ENCODE results near the gene CPEB3. TPM values are rescaled to one million over a fixed set of nuclear protein-coding genes. Genes with fewer than 3 reads are reported as not detected.

CPEB3 gene
- total and polyA plus RNA-seq, 2 donors (not counting 3 experiments of a cell fraction or from before 2014, with no cell fraction given), result 0.80 to 2.2 TPM

DNA sequence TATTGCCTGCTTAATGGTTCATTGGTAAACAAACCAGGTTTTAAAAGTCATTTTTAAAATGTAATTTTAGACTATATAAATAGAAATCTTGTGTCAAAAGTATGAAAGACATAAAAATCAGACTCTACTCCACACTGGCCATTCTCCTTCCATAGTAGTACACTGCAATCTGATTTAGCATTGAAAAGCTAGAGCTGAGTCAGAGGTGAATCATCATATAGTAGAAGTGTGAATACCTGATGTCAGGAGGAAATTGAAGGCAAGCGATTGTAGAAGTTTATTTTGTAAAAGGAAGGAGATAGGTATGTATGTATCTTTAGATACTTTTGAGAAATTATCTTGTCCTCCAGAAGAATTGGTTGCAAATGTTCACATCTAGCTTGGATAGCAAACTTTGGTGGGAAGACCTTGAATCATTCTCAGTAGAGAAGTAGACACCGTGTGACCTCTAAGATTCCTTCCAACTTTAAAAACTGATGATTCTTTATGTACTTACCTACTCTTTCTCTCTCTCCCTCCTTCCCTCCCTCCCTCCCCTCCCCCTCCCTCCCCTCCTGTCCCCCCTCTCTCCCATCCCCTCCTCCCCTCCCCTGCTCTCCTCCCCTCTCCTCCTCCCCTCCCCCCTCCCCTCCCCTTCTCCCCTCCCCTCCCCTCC is 279.2 kb downstream of the CPEB3 start:
- Histone ChIP-seq H3K27ac (ENCODE audit: insufficient read depth, low read depth, low read length) (no peak overlapping the region), H3K27me3 (ENCODE audit: control insufficient read depth in 2 of 2, insufficient read depth in 2 of 2, low read length in 2 of 2) (no peaks in the 10 kb centered on the region), H3K36me3 (ENCODE audit: control insufficient read depth in 2 of 2, extremely low read depth in 1 of 2, insufficient read depth in 2 of 2, low read length in 2 of 2) (peaks cover 6 to 7% of the 10 kb centered on the region in 2 experiments), H3K9me3 (replicated peaks; ENCODE audit: control insufficient read depth, insufficient read depth, low read length) (no peaks in the 10 kb centered on the region), H3K4me2 (ENCODE audit: insufficient read depth, low read length) (no peak overlapping the region), H4K20me1 (replicated peaks; ENCODE audit: control insufficient read depth, extremely low read depth, insufficient read depth, low read length) (no peaks in the 10 kb centered on the region), H2AFZ (ENCODE audit: low read depth, low read length) (no peak overlapping the region), H3K4me1 (ENCODE audit: control insufficient read depth, extremely low read depth, insufficient read depth, low read length) (peaks cover 4% of the 10 kb centered on the region), H3K9ac (replicated peaks; ENCODE audit: extremely low read depth, insufficient read depth, low read length) (no peak overlapping the region), H3K79me2 (ENCODE audit: control insufficient read depth, insufficient read depth, low read length) (no peaks in the 10 kb centered on the region), H3K4me3 (replicated peaks in 1 of 3; ENCODE audit: insufficient read depth in 1 of 3, low read depth in 1 of 3, low read length in 3 of 3) (no peak overlapping the region), H3K9me1 (replicated peaks; ENCODE audit: control insufficient read depth, extremely low read depth, insufficient read depth, low read length) (no peaks in the 10 kb centered on the region)
- FAIRE-seq, result peak; percentile 82
- TF ChIP-seq GATA2 (IDR thresholded peaks at IDR 0.05; ENCODE audit: insufficient read depth, insufficient read length, low read depth, low read length) (no peak), FOS (IDR thresholded peaks at IDR 0.05; ENCODE audit: borderline replicate concordance, insufficient read depth, low read length) (peak; percentile 88), JUN (IDR thresholded peaks at IDR 0.05; ENCODE audit: borderline replicate concordance, insufficient read depth, insufficient read length, low read depth) (peak; percentile 72)
- BruUV-seq (replicated peaks), result no TSS peak
- ChIA-PET POLR2A (interaction anchor here (0.6 kb wide), 1 partner anchor 80 kb away, joined by 3 read pairs; no protein-coding TSS in a partner anchor), CTCF (interaction anchor here (1.4 kb wide), 1 partner anchor 422 kb away, joined by 4 read pairs; no protein-coding TSS in a partner anchor)
- peak; percentile 56 for DNase-seq (ENCODE audit: low read depth, low spot score)
- intact Hi-C loops (cut with micrococcal nuclease), result no loop called here
- dilution Hi-C loops (cut with MboI; ENCODE audit: extremely low pct_ligation_motif_present, low sequenced_read_pairs), result no loop called here

GRCh38 chr10:92010047-92010735 is 280.7 kb downstream of the CPEB3 start:
- DNase-seq (ENCODE audit: low read depth, low spot score), result no peak
- FAIRE-seq, result no peak

More at GRCh38 chr10:92010047-92010735, 280.7 kb downstream of the CPEB3 start:
- Histone ChIP-seq H4K20me1 (replicated peaks; ENCODE audit: control insufficient read depth, extremely low read depth, insufficient read depth, low read length) (no peaks in the 10 kb centered on the region), H3K4me1 (ENCODE audit: control insufficient read depth, extremely low read depth, insufficient read depth, low read length) (peaks cover 4% of the 10 kb centered on the region), H3K9me1 (replicated peaks; ENCODE audit: control insufficient read depth, extremely low read depth, insufficient read depth, low read length) (no peaks in the 10 kb centered on the region), H3K27me3 (ENCODE audit: control insufficient read depth in 2 of 2, insufficient read depth in 2 of 2, low read length in 2 of 2) (no peaks in the 10 kb centered on the region), H3K9ac (replicated peaks; ENCODE audit: extremely low read depth, insufficient read depth, low read length) (no peak overlapping the region), H3K27ac (ENCODE audit: insufficient read depth, low read depth, low read length) (no peak overlapping the region), H3K36me3 (ENCODE audit: control insufficient read depth in 2 of 2, extremely low read depth in 1 of 2, insufficient read depth in 2 of 2, low read length in 2 of 2) (peaks cover 3 to 10% of the 10 kb centered on the region in 2 experiments), H3K79me2 (ENCODE audit: control insufficient read depth, insufficient read depth, low read length) (no peaks in the 10 kb centered on the region), H3K4me3 (replicated peaks in 1 of 3; ENCODE audit: insufficient read depth in 1 of 3, low read depth in 1 of 3, low read length in 3 of 3) (no peak overlapping the region), H2AFZ (ENCODE audit: low read depth, low read length) (no peak overlapping the region), H3K9me3 (replicated peaks; ENCODE audit: control insufficient read depth, insufficient read depth, low read length) (no peaks in the 10 kb centered on the region), H3K4me2 (ENCODE audit: insufficient read depth, low read length) (no peak overlapping the region)
- TF ChIP-seq EZH2 (IDR thresholded peaks at IDR 0.05; ENCODE audit: borderline replicate concordance, low read depth, low read length, severe bottlenecking) (no peak), POLR2AphosphoS5 (IDR thresholded peaks at IDR 0.05; ENCODE audit: insufficient read depth, low read depth, low read length) (no peak), JUN (IDR thresholded peaks at IDR 0.05; ENCODE audit: borderline replicate concordance, insufficient read depth, insufficient read length, low read depth) (no peak), FOS (IDR thresholded peaks at IDR 0.05; ENCODE audit: borderline replicate concordance, insufficient read depth, low read length) (no peak), MYC (IDR thresholded peaks at IDR 0.05; ENCODE audit: low read depth, low read length) (no peak), GATA2 (IDR thresholded peaks at IDR 0.05; ENCODE audit: insufficient read depth, insufficient read length, low read depth, low read length) (no peak)
- TF ChIP-seq, protein P1, sequence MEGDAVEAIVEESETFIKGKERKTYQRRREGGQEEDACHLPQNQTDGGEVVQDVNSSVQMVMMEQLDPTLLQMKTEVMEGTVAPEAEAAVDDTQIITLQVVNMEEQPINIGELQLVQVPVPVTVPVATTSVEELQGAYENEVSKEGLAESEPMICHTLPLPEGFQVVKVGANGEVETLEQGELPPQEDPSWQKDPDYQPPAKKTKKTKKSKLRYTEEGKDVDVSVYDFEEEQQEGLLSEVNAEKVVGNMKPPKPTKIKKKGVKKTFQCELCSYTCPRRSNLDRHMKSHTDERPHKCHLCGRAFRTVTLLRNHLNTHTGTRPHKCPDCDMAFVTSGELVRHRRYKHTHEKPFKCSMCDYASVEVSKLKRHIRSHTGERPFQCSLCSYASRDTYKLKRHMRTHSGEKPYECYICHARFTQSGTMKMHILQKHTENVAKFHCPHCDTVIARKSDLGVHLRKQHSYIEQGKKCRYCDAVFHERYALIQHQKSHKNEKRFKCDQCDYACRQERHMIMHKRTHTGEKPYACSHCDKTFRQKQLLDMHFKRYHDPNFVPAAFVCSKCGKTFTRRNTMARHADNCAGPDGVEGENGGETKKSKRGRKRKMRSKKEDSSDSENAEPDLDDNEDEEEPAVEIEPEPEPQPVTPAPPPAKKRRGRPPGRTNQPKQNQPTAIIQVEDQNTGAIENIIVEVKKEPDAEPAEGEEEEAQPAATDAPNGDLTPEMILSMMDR (IDR thresholded peaks at IDR 0.05; ENCODE audit: extremely low read depth in 1 of 2, insufficient read depth in 1 of 2, low read depth in 1 of 2, low read length in 2 of 2), result no peak
- dilution Hi-C loops (cut with MboI; ENCODE audit: extremely low pct_ligation_motif_present, low sequenced_read_pairs) (no loop called here), intact Hi-C loops (cut with micrococcal nuclease) (no loop called here)
- ChIA-PET CTCF (interaction anchor here (1.0 to 2.0 kb wide), 3 partner anchors 17 to 426 kb away, joined by 3 to 6 read pairs (median 3); no protein-coding TSS in a partner anchor), POLR2A (no interaction called here)
- BruUV-seq (replicated peaks), result no TSS peak

All from endothelial cell of umbilical vein (primary cell).